ENCODE measurements around the gene GP1BB.

GP1BB gene

GRCh38 chr22:19767427-19768341 lies 44.3 kb downstream of the GP1BB start:
- no peak for DNase-seq

GRCh38 chr22:19769393-19769715 lies 46.0 kb downstream of the GP1BB start:
- no peak for DNase-seq

DNA sequence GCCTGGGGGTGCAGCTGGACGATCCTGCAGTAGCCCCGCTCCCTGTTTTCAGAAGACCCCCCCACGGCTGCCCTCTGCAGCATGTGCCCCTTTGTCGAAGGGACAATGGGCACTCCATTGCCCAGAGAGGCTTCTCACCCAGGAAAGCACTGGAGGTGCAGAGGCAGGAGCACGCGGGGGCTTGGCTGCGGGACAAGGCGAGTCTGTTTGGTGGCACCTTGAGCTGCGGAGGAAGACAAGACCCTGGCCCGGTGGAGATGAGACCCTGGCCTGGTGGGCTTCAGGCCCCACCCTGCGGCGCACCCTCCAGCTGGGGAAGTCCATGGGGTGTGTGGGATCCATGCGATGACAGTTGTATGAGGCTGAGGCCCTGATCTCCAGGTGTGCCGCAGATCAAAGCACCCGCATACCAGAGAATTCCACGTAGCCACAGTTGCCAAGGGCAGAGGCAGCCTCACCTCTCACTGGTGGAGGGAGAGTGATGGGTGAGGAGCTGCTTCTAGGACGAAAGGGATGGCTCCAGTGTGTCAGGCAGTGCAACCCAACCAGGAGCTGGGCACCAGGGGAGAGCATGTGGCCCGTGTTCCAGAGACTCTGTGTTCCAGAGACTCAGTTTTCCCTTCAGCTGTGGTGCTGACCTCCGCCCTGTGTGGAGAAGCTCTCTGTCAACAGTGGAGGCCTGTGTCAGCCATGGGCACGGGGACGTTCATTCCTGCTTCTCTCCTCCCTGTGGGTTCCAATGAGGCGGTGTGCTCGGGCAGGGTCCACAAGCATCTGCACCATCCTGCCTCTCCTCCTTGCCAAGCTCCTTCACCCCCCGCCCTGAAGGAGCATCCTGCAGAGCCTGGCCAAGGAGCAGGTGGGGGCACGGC lies 47.2 kb downstream of the GP1BB start:
- no peak for DNase-seq

GRCh38 chr22:19772422-19772672 lies 49.0 kb downstream of the GP1BB start:
- no peak for DNase-seq

DNA sequence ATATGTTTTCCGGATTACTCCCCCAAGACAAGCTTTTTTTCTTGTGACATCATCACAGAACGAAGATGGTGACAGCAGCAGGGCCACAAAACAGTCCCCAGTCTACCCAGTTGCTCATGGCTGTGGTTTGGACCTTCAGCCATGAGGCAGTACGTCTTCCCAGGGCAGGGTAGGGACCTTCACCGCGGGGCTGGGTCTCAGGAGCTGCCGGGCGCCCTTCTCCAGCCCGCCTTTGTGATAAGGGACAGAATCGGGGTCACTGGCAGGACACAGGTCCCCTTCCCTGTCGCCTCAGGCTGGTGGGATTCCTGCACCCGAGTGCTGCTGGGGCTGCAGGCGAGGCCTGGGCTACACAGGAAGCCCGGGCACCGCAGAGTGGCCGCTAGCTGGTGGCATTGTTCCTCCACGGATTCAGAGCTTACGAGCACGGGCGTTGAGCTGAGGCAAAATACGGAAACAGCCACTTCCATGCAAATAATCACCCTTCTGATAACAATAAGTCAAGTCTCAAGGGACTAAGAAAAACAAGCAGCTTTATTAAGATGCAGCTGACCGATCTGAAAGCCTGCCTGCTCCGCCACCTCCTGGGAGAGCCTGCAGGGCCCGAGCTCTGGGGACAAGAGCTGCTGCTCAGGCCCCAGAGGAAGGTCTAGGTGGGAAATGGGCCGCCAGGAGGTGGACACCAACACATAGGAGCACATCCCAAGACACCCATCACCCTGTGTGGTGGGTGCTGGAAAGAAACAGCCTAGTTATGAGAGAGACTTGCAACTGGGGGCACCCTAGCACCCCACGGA lies 49.5 kb downstream of the GP1BB start:
- DNase-seq = no peak

GRCh38 chr22:19773470-19774040 lies 50.2 kb downstream of the GP1BB start:
- DNase-seq = no peak

All from NCI-H187 (cell line).